ENCODE data around the gene COA8. TPM values are rescaled to one million over a fixed set of nuclear protein-coding genes. Genes with fewer than 3 reads are reported as not detected.

COA8 gene
- total and polyA plus RNA-seq, 10 donors, result 15.2 to 39.5 (median 22.2) TPM

GRCh38 chr14:103530831-103531230, 31.9 kb upstream of the COA8 start:
- Histone ChIP-seq H3K4me1 (peaks cover 21 to 74% (median 52%) of the 10 kb centered on the region in 6 donors), H3K27me3 (replicated peaks in 1 of 7) (no peaks in the 10 kb centered on the region), H3K36me3 (peaks cover 0 to 56% (median 25%) of the 10 kb centered on the region in 6 donors), H3K27ac (no peak overlapping the region), H3K9me3 (no peaks in the 10 kb centered on the region), H3K4me3 (no peak overlapping the region)
- intact Hi-C loops (cut with DNase I; ENCODE audit: low total_unique reads), result no loop called here
- no peak for DNase-seq
- WGBS, 5 donors, result 87 to 93% (median 90%) methylated on average over 3 to 11 of the region's 11 CpGs; no CpG with 5 or more reads in 1 of the 5 donors
- TF ChIP-seq, protein P1, sequence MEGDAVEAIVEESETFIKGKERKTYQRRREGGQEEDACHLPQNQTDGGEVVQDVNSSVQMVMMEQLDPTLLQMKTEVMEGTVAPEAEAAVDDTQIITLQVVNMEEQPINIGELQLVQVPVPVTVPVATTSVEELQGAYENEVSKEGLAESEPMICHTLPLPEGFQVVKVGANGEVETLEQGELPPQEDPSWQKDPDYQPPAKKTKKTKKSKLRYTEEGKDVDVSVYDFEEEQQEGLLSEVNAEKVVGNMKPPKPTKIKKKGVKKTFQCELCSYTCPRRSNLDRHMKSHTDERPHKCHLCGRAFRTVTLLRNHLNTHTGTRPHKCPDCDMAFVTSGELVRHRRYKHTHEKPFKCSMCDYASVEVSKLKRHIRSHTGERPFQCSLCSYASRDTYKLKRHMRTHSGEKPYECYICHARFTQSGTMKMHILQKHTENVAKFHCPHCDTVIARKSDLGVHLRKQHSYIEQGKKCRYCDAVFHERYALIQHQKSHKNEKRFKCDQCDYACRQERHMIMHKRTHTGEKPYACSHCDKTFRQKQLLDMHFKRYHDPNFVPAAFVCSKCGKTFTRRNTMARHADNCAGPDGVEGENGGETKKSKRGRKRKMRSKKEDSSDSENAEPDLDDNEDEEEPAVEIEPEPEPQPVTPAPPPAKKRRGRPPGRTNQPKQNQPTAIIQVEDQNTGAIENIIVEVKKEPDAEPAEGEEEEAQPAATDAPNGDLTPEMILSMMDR (IDR thresholded peaks at IDR 0.05 in 8 of 11, conservative IDR thresholded peaks at IDR 0.05 in 3 of 11), result no peak
- TF ChIP-seq POLR2A (IDR thresholded peaks at IDR 0.05) (no peak), POLR2AphosphoS5 (IDR thresholded peaks at IDR 0.05) (no peak)

- WGBS, 5 donors, result 84 to 93% (median 88%) methylated on average over 15 of the region's 15 CpGs
- Histone ChIP-seq H3K36me3 (peaks cover 0 to 64% (median 25%) of the 10 kb centered on the region in 6 donors), H3K27ac (no peak overlapping the region), H3K4me1 (peaks cover 21 to 66% (median 46%) of the 10 kb centered on the region in 6 donors), H3K27me3 (replicated peaks in 1 of 7) (no peaks in the 10 kb centered on the region), H3K4me3 (no peak overlapping the region), H3K9me3 (no peaks in the 10 kb centered on the region)
- intact Hi-C loops (cut with DNase I; ENCODE audit: low total_unique reads), result no loop called here
- TF ChIP-seq POLR2A (IDR thresholded peaks at IDR 0.05) (no peak), POLR2AphosphoS5 (IDR thresholded peaks at IDR 0.05) (no peak)
- TF ChIP-seq, protein P1 (IDR thresholded peaks at IDR 0.05 in 8 of 11, conservative IDR thresholded peaks at IDR 0.05 in 3 of 11), result no peak
- DNase-seq, result no peak
Measured at GRCh38 chr14:103531421-103532215, 31.1 kb upstream of the COA8 start.

DNA sequence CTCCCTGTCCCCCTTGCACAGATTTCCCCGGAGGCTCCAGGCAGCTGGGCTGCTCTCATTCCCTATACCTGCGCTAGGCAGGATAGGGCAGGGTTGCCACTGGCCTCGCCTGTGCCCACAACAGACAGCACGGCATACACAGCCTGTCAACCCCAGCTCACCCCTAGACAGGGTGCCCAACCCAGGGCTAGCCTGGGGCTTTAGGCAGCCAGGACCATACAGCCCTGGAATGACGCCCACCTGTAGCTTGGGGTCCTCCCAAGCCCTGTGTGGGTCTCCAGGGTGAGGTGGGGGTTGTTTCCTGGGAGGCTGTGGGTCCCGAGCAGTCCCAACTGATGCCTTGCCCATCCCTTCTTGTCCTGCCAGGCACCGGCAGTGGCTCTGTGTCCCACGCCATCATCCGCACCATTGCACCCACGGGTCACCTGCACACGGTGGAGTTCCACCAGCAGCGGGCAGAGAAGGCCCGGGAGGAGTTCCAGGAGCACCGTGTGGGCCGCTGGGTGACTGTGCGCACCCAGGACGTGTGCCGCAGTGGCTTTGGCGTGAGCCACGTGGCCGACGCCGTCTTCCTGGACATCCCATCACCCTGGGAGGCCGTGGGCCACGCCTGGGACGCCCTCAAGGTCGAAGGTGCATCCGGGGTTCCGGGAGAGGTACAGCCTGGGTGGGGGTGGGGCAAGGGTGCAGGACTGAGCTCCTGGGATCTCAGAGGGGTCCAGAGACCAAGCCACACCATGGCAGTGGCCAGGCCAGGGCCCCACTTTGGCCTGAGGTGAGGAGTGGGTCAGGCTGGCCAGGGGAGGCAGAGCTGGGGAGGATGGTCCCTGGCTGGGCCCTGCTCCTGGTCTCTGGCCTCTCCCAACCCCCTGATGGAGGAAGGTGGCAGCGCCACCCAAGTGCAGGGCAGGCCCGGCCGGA, 30.3 kb upstream of the COA8 start:
- H3K36me3 ChIP-seq, result peaks cover 0 to 69% (median 25%) of the 10 kb centered on the region in 6 donors
- no peaks in the 10 kb centered on the region for H3K9me3 ChIP-seq
- 84 to 97% (median 89%) methylated on average over 12 to 32 of the region's 32 CpGs for WGBS, 5 donors
- DNase-seq, result no peak
- H3K27me3 ChIP-seq (replicated peaks in 1 of 7), result no peaks in the 10 kb centered on the region
- H3K4me3 ChIP-seq, result no peak overlapping the region
- TF ChIP-seq POLR2AphosphoS5 (IDR thresholded peaks at IDR 0.05), result peak in 1 of 3 donors; percentile 7
- no peak for TF ChIP-seq POLR2A (IDR thresholded peaks at IDR 0.05)
- TF ChIP-seq, protein P1 (IDR thresholded peaks at IDR 0.05 in 8 of 11, conservative IDR thresholded peaks at IDR 0.05 in 3 of 11), result no peak
- H3K4me1 ChIP-seq, result peaks cover 21 to 58% (median 38%) of the 10 kb centered on the region in 6 donors
- H3K27ac ChIP-seq, result peak overlapping the region in 1 of 8 donors; percentile 37
- intact Hi-C loops (cut with DNase I; ENCODE audit: low total_unique reads), result no loop called here

All from spleen (tissue), 11 donors.